Stimulated activated CD8-positive, alpha-beta memory T cell treated with anti-CD3 and anti-CD28 coated beads, Interleukin-7, amount 100 ng/mL, for 4 hours (primary cell): ENCODE data around the gene EXOC8.
"Not testable (repeated sequence)": the region's sequence is repeated elsewhere in the genome, so short reads cannot be mapped to it uniquely, and the experiment has no call there.

ENCODE experiments used
- DNase-seq, 2 donors: peaks; one replicate each; pipeline ENCODE4 v3.0.0-alpha.2; 2020; ENCODE audit warnings: low read depth in 2 of 2

Gene EXOC8

GRCh38 chr1:231351816-231352215 lies 14.2 kb upstream of the EXOC8 start:
- DNase-seq = no peak

GRCh38 chr1:231348856-231349255 lies 11.2 kb upstream of the EXOC8 start:
- DNase-seq = not testable (repeated sequence)

GRCh38 chr1:231348442-231348841 lies 10.8 kb upstream of the EXOC8 start:
- DNase-seq = no peak

- DNase-seq = no peak
Measured at GRCh38 chr1:231347961-231348360, 10.3 kb upstream of the EXOC8 start.

- DNase-seq = no peak
Measured at GRCh38 chr1:231340328-231341013, 2.8 kb upstream of the EXOC8 start.

- no peak for DNase-seq
Measured at GRCh38 chr1:231338270-231339128, 847 bp upstream of the EXOC8 start, which contains the start of gene SPRTN. TSS of gene SPRTN (plus strand) at chr1:231338293. CDS start at chr1:231338384, 91 bp downstream.

- DNase-seq = peak in 1 of 2 donors; percentile 24
Measured at GRCh38 chr1:231337043-231337471, 595 bp downstream of the EXOC8 start.

- DNase-seq = no peak
Measured at GRCh38 chr1:231335663-231336602, 1.7 kb downstream of the EXOC8 start.

GRCh38 chr1:231334952-231335351 lies 2.7 kb downstream of the EXOC8 start:
- no peak for DNase-seq

- DNase-seq = no peak
Measured at GRCh38 chr1:231334079-231334666, 3.5 kb downstream of the EXOC8 start.

- no peak for DNase-seq
Measured at GRCh38 chr1:231332761-231333160, 4.9 kb downstream of the EXOC8 start.

- no peak for DNase-seq
Measured at GRCh38 chr1:231329483-231329882, 8.2 kb downstream of the EXOC8 start.

GRCh38 chr1:231327617-231328016 lies 10.0 kb downstream of the EXOC8 start:
- DNase-seq = no peak

GRCh38 chr1:231326248-231326647 lies 11.4 kb downstream of the EXOC8 start:
- DNase-seq = no peak

GRCh38 chr1:231324660-231325059 lies 13.0 kb downstream of the EXOC8 start:
- no peak for DNase-seq

- no peak for DNase-seq
Measured at GRCh38 chr1:231322880-231323530, 14.6 kb downstream of the EXOC8 start.

- DNase-seq = no peak
Measured at GRCh38 chr1:231319080-231319479, 18.6 kb downstream of the EXOC8 start.

- no peak for DNase-seq
Measured at GRCh38 chr1:231318568-231318967, 19.1 kb downstream of the EXOC8 start.

GRCh38 chr1:231318015-231318355 lies 19.7 kb downstream of the EXOC8 start:
- DNase-seq = no peak

- no peak for DNase-seq
Measured at GRCh38 chr1:231317306-231318014, 20.2 kb downstream of the EXOC8 start.
